ENCODE data around the gene SLC9A5.

SLC9A5 gene

GRCh38 chr16:67238806-67239470 is 9.8 kb upstream of the SLC9A5 start:
- DNase-seq: no peak

DNA sequence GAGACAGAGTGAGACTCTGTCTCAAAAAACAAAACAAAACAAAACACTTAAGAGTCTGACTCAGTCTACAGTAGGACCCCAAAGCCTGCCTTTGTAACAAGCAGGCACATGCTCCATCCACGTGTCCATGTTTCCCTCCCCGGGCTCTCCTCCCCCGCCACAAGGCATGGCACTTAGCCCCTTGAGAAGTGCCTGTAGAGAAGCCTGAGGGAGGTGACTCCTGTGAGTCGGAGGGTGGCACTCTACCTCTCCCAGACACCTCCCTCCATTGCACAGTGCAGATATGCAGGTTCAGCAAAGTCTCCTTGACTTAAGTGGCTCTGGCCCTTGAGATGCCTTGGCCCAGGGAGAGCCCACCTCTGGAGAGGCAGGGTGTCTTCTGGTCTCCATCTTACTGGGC is 8.3 kb upstream of the SLC9A5 start:
- DNase-seq: no peak

GRCh38 chr16:67241008-67241900 is 7.5 kb upstream of the SLC9A5 start:
- DNase-seq: no peak

DNA sequence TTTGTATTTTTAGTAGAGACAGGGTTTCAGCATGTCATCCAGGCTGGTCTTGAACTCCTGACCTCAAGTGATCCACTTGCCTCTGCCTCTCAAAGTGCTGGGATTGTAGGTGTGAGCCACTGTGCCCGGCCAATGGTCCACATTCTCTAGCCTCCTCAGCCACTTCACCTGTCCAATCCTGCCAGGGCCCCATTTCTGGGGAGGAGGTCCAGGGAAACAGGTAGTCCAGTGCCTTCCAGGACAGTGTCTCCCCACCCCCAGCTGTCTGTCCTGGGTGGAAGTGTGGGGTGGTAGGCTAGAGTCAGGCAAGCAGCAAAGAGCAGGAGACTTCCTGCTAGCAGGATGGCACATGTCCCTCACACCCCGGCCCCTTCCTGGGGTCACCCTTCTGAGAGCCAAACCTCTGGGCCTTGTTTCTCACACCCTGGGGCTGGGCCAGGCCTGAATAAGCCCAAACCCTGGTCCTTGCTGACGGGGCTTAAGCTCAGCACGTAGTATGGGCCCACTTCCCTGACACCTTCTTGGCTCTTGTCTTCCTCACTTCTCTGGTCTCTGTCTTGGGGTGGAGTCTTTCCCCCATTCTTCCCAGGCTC is 6.5 kb upstream of the SLC9A5 start:
- no peak for DNase-seq

DNA sequence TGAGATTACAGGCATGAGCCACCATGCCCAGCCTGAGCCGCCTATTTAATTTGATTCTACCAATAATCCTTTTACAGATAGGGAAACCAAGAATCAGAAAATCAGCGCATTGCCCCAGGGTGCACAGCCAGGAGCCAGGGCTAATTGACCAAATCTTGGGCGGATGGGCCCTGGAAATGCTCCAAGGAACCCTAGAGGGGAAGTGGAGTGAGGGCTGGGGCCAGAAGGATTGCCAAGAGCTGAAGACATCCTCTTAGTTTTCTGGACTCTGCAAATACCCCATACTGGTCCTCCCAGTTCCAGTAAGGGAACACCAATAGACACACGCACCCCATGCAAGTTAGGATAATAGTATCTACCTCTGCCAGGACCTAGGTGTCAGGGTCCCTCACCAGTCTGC is 5.3 kb upstream of the SLC9A5 start:
- DNase-seq: no peak

- DNase-seq: peak; percentile 82
Measured at GRCh38 chr16:67244387-67245185, 4.2 kb upstream of the SLC9A5 start.

- DNase-seq: peak; percentile 16
Measured at GRCh38 chr16:67245186-67245585, 3.6 kb upstream of the SLC9A5 start.

GRCh38 chr16:67245674-67246080 is 3.1 kb upstream of the SLC9A5 start:
- DNase-seq: no peak

DNA sequence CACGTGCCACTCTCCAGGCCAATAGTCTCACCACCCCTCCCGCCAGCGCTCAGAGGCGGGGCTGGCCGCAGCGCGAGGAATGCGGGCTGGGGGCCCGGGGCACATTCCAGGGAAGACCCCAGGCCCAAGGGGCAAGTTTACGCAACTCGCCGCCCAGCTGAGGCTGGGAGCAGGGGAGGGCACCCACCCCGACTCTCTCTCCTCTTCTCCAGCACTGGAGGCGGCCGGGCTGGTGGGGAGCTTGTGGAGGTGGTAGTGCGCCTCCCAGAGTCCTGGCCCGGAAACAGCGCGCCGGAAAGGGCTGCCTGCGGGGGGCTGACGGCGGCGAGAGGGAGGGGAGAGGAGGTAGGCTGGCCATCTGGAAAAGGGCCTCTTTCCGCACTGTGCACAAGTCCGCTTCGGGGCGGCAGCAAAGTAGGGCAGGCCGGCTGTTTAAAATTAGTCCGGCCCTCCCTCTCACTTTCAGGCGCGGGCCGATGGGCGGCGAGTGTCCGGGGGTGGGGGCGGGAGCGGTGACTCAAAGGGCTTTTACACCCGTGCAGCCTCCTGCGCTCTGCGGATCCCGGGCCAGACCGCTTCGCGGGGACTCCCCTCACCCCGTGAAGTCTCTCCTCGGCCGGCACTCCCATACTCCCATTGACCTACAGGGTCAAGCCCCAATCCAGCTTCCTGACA is 2.6 kb upstream of the SLC9A5 start:
- peak; percentile 54 for DNase-seq

- peak; percentile 69 for DNase-seq
Measured at GRCh38 chr16:67246756-67247191, 2.0 kb upstream of the SLC9A5 start.

DNA sequence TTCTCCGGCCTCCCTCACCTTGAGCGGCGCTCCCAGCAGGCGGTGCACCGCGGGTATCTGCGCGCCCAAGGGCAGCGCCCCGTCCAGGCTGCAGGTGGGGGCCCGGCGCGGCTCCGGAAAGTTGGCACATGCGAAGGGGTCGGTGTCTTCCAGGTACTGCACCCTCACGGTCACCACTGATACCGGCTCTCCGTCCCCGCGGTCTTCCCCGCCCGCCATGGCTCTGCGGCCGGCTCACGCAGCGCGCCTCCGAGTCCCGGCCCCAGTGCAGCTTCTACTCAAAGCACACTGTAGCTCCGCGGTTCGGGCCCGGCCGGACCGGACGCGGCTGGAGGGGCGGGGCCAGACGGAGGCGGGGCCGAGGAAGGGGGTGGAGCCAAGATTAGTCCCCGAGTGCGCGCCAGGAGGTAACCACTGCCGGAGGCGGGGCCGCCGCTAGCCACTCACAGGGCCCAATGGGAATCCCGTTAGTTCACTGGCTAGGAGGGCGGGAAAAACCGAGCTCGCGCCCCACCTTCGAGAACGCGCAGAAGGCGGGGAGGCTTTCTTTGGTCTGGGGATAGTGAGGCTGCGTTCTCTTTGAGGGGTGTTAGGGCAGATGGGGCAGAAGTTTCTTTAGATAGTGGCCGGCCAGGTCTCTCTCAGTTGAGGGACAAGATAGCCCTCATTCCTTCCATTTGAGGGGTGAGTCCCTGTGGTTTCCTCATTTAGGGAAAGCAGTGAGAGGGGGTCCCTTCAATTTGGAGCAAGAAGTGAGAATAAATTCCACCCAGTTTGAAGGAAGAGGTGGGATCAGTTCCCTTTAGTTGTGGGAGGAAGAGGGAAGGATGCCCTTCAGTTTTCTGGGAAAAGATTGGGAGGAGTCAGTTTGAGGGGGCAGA is 1.3 kb upstream of the SLC9A5 start, which contains the start of gene FHOD1:
FHOD1 (minus strand) TSS at position 290 of the 881 bp plus-strand sequence; CDS start at position 219, 71 bp downstream.
- DNase-seq: peak; percentile 99

GRCh38 chr16:67248073-67248400 is 742 bp upstream of the SLC9A5 start:
- DNase-seq: no peak

- DNase-seq: no peak
Measured at GRCh38 chr16:67249178-67250044, 632 bp downstream of the SLC9A5 start.

DNA sequence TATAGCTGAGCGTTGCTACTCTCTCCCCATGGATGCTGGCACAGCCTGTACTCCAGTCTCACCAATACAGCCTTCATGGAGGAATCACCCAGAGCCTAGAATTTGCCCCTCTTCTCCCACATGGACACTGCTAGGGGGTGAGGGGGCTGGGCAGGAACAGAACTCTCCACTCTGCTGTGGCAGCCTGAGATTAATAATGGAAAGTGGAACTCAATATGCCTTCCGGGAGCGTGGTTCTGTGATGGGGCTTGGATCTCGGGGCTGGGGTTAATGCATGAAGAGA is 1.2 kb downstream of the SLC9A5 start:
- no peak for DNase-seq

DNA sequence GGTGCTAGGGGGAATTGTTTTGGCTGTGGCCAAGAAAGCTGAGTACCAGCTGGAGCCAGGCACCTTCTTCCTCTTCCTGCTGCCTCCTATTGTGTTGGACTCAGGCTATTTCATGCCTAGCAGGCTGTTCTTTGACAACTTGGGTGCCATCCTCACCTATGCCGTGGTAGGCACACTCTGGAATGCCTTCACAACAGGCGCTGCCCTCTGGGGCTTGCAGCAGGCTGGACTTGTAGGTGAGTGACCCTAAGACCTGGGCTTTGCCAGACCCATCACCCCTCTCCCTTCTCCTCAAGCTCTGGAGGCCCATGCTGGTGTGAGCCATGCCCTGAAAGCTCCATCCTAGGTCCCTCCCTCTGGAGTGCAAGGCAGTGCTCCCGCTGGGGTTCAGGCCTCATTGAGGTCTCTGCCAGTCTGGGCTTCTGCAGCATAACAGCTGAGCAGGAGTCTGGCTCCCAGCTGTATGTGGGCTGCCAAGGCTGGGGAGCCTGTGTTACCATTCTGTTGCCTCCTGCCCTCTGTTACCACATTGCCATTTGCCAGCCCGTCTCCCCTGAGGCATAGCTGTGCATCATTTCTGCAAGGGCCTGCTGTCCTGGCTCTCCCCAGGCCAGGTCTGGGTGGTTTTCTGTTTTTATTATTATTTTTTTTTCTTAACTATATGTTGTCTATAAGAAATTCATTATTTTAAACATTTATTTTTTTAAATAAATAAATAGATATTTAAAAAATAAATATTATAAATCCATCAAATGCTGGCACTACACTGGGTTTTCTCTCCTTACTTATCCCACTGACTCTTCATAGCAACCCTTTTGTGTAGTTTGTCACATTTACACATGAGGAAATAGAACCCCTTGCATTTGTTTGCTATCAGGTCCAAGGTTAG is 4.1 kb downstream of the SLC9A5 start:
- DNase-seq: no peak

GRCh38 chr16:67254801-67255552 is 6.2 kb downstream of the SLC9A5 start:
- no peak for DNase-seq

- no peak for DNase-seq
Measured at GRCh38 chr16:67255553-67256221, 6.9 kb downstream of the SLC9A5 start.

DNA sequence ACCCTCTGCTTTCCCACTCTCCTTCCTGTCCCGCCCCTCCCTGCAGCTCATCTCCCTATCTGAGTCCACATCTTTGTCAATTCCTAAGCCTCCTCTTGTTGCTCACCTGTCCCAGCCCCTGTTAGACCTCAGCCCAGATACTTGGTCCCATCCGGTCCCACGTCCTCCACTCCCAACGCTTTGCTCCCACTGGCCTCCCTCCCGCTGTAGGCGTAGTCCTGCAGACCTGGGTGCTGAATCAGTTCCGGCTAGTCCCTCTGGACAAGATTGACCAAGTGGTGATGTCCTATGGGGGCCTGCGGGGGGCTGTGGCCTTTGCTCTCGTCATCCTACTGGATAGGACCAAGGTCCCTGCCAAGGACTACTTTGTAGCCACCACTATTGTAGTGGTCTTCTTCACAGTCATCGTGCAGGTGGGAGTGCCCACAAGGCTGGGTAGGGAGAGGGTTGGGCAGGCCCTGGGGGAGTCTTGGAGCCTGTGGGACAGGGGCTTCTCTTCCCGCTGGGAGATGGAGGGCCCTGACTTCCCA is 8.0 kb downstream of the SLC9A5 start:
- DNase-seq: no peak
